Left ventricle myocardium inferior (tissue), 1 donor: ENCODE data around the gene DCAF6. TPM values are rescaled to one million over a fixed set of nuclear protein-coding genes. Genes with fewer than 3 reads are reported as not detected.

Experiments
- DNase-seq: peaks from one replicate; pipeline ENCODE4 v3.0.0-alpha.2; 2020
- H3K27ac ChIP-seq: fragments of 200-600 bp; replicated peaks from 2 replicates; pipeline ENCODE4 v1.8.0; 2021
- H3K27me3 ChIP-seq: fragments of 200-600 bp; 2 replicates; pipeline ENCODE4 v1.8.0; 2021; ENCODE audit warnings: low read depth
- H3K36me3 ChIP-seq: fragments of 200-600 bp; 2 replicates; pipeline ENCODE4 v1.8.0; 2021
- H3K4me1 ChIP-seq: fragments of 200-600 bp; 2 replicates; pipeline ENCODE4 v1.8.0; 2021
- H3K4me3 ChIP-seq: fragments of 200-600 bp; 2 replicates; pipeline ENCODE4 v1.8.0; 2021; ENCODE audit warnings: mild to moderate bottlenecking, moderate library complexity
- H3K9me3 ChIP-seq: fragments of 200-600 bp; replicated peaks from 2 replicates; pipeline ENCODE4 v1.8.0; 2021
- CTCF ChIP-seq: fragments of 200-600 bp; IDR thresholded peaks from 2 replicates; pipeline ENCODE4 v1.8.0; 2021; ENCODE audit warnings: antibody characterized with exemption, mild to moderate bottlenecking, borderline replicate concordance
- intact Hi-C: fragments of 100-400 bp; cut with micrococcal nuclease; formaldehyde crosslinking; loops from one replicate; pipeline ENCODE4 v1.11.0; 2022
- total RNA-seq: library from RNA; stranded (reverse); fragmentation: NEBNext Ultra II Directional; extraction: Animal tissue kit (Norgen Biotek cat#: 25700); gene quantifications from one replicate; pipeline ENCODE4 v1.2.1, GENCODE V29; 2021
- donor health status: DM: no; HTN: yes; CAD: no; lungs with severe emphysema.

The DCAF6 gene
- total RNA-seq, 1 donor from 2014 or later, result 196 TPM

- H3K27ac ChIP-seq, result no peak overlapping the region
- DNase-seq, result no peak
- H3K27me3 ChIP-seq, result no peaks in the 10 kb centered on the region
- H3K9me3 ChIP-seq, result no peaks in the 10 kb centered on the region
- H3K4me1 ChIP-seq, result no peaks in the 10 kb centered on the region
- TF ChIP-seq CTCF, result no peak
- intact Hi-C loops, result no loop called here
- H3K4me3 ChIP-seq, result no peak overlapping the region
- H3K36me3 ChIP-seq, result peaks cover 9% of the 10 kb centered on the region
Measured at GRCh38 chr1:168032029-168032428, 95.5 kb downstream of the DCAF6 start.

- Histone ChIP-seq H3K9me3 (no peaks in the 10 kb centered on the region), H3K27ac (no peak overlapping the region), H3K27me3 (no peaks in the 10 kb centered on the region), H3K36me3 (peaks cover 10% of the 10 kb centered on the region), H3K4me3 (no peak overlapping the region), H3K4me1 (no peaks in the 10 kb centered on the region)
- no peak for DNase-seq
- TF ChIP-seq CTCF, result no peak
- intact Hi-C loops, result no loop called here
Measured at GRCh38 chr1:168035345-168035744, 98.9 kb downstream of the DCAF6 start.

GRCh38 chr1:168042362-168042761 lies 105.9 kb downstream of the DCAF6 start:
- Histone ChIP-seq H3K4me3 (no peak overlapping the region), H3K9me3 (no peaks in the 10 kb centered on the region), H3K27me3 (no peaks in the 10 kb centered on the region), H3K4me1 (peaks cover 17% of the 10 kb centered on the region), H3K27ac (no peak overlapping the region), H3K36me3 (peaks cover 43% of the 10 kb centered on the region)
- intact Hi-C loops, result no loop called here
- no peak for DNase-seq
- no peak for TF ChIP-seq CTCF

- H3K27me3 ChIP-seq, result no peaks in the 10 kb centered on the region
Measured at GRCh38 chr1:168045311-168045710, 108.8 kb downstream of the DCAF6 start.

GRCh38 chr1:168050307-168050706 lies 113.8 kb downstream of the DCAF6 start:
- Histone ChIP-seq H3K36me3 (peaks cover 4% of the 10 kb centered on the region), H3K4me1 (peaks cover 55% of the 10 kb centered on the region), H3K27me3 (no peaks in the 10 kb centered on the region), H3K27ac (no peak overlapping the region), H3K9me3 (no peaks in the 10 kb centered on the region), H3K4me3 (no peak overlapping the region)
- intact Hi-C loops, result no loop called here
- no peak for DNase-seq
- no peak for TF ChIP-seq CTCF

More at GRCh38 chr1:168045311-168045710, 108.8 kb downstream of the DCAF6 start:
- Histone ChIP-seq H3K36me3 (peaks cover 33% of the 10 kb centered on the region), H3K4me1 (peaks cover 22% of the 10 kb centered on the region), H3K27ac (no peak overlapping the region), H3K4me3 (no peak overlapping the region), H3K9me3 (no peaks in the 10 kb centered on the region)
- TF ChIP-seq CTCF, result no peak
- intact Hi-C loops, result no loop called here
- DNase-seq, result no peak

GRCh38 chr1:168050880-168051279 lies 114.4 kb downstream of the DCAF6 start:
- no peaks in the 10 kb centered on the region for H3K9me3 ChIP-seq
- no peak for TF ChIP-seq CTCF
- H3K27me3 ChIP-seq, result no peaks in the 10 kb centered on the region
- intact Hi-C loops, result no loop called here
- no peak overlapping the region for H3K4me3 ChIP-seq
- DNase-seq, result no peak
- peaks cover 3% of the 10 kb centered on the region for H3K36me3 ChIP-seq
- peaks cover 49% of the 10 kb centered on the region for H3K4me1 ChIP-seq
- no peak overlapping the region for H3K27ac ChIP-seq
